GM18867 (cell line): ENCODE measurements around the gene ILKAP.

Experiments used
- ATAC-seq: cut with Tn5 transposase; IDR thresholded peaks from one replicate; pipeline ENCODE4 v1.9.1; 2021; ENCODE audit warnings: mild to moderate bottlenecking, moderate library complexity; ENCODE audit not compliant: unreplicated experiment

The ILKAP gene

DNA sequence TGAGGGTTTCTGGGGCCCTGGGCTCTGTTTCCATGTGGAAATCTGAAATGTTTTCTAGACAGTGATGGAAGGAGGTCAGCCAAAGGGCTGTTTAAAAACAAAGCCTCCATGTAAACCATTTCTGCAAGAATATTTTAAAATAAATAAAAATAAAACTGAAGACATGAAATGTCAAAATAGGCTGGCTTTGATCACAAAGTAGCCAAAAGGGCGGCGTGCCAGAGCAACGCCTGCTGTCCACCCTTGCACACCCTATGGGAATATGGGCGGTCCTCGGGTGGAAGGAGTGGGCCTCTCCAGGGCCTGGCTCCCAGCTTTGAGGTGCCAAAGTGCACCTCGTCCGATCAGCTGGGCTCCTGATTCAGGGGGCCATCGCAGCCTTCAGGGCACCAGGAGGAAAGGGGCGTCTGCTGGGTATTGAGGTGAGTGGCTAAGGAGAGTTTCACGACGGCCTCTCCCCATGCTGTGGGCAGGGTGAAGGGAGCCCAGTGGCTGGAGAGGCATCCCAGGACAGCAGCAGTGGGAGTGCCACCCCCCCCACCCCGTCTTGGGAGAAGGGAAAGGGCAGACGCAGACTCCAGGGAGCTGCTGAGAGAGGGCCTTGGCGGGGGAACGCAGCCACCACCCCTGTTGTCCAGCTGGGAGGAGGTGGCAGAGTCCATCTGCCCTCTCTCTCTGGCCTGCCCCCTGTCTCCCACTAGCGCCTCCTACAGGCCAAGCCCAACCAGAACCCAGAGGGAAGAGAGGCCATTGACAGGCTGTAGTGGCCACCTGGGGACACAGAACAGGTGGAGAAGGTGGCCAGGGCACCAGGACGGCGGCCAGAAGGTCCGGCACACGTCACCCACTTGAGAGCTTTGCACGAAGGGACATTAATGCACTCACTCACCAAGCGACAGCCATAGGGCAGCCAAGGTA lies 50.5 kb downstream of the ILKAP start:
- ATAC-seq, result no peak

DNA sequence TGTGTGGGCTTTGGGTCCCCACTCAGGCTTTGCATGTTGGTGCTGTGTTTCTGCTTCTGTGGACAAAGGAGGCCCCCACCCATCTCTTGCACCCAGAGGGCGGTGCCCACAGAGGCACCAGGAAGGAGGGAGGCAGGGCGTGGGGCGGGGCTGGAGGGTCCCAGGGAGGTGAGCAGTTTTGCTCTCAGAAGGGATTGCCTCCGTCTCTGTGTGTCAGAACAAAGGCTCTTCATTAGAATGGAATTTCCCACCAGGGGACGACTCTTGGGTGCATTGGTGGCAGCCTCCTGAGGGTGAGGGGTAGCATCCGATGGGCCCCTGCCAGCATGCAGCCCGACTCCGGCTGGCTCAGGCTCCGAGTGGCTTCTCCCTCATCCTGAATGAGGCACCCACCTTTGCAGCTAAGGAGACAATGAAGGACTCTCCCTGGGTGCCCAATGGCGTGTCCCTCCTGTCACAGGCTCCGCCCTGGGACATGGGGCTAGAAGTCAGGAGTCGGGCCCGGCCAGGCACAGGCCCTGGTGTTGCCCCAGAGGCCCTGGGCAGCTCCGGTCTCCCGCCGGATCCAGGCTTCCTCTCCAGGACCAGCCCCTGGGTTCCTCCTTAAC lies 51.8 kb downstream of the ILKAP start:
- no peak for ATAC-seq

GRCh38 chr2:238151205-238151604 lies 52.3 kb downstream of the ILKAP start:
- ATAC-seq, result no peak

DNA sequence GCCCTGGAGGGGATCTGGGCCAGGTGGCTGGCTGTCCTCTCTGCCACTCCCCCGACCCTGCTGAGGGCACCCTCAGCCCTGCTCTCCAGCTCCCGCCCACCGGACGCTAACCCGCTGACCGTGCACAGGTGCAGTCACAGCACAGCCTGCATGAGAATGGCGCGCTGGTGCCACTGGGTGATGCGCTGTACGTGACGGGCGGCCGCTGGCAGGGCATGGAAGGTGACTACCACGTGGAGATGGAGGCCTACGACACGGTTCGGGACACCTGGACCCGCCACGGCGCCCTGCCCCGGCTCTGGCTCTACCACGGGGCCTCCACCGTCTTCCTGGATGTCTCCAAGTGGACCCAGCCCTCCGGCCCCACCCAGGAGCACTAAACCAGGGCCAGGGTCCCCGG lies 52.8 kb downstream of the ILKAP start:
- ATAC-seq, result no peak

DNA sequence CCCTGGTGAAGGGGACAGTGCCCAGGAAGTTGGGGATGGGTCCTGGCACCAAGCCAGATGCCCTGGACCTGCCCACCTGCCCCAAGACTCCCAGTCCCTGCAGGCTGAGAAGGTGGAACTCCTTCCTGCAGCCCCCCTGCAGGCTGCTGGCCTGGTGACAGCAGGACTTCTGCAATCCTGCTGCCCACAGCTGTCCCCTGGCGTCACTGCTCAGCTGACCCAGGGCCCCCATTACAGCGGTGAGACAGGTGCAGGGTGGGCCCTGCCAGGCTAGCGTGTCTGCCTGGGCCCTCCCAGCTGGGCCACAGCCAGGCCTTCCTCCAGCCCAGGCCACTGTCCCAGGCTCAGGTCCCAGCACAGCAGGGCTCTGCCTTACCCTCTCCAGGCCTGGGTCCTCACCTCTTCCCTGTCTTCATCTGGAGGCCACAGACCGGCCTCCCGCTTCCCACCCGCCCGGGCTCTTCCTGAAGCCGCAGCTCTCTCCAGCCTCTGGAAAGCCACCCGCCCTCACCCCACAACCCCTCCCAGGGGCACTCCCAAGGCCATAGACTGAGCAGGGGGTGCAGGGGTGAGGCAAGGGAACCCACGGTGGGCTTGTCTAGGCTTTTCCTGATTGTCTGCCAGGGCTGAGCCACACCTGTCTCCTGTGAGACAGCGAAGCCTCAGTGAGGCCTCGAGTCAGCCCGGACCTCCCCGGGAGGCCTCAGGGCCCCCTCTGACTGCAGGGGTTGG lies 53.5 kb downstream of the ILKAP start:
- no peak for ATAC-seq

GRCh38 chr2:238148981-238149380 lies 54.5 kb downstream of the ILKAP start:
- ATAC-seq, result no peak

DNA sequence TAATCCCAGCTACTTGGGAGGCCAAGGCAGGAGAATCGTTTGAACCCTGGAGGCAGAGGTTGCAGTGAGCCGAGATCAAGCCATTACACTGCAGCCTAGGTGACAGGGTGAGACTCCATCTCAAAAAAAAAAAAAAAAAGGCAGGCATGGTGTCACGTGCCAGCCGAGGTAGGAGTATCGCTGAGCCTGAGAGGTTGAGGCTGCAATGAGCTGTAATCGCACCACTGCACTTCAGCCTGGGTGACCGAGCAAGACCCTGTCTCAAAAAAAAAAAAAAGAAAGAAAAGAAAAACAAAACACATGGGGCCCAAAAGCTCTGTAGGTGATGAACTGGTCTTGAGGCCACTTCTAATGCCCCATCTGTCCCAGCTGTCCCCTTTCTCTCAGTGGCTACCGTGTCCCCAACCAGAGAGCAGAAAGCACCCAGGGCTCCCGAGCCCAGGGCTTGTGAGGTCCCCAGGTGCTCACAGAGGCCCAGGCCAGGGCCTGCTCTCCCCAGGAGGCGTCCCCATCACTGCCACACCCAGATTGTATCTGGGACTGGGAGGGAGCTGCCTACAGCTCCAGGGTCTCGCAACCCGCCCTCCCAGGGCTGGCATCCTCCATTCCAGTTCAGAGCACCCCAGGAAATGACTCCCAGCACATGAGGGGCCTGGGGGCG lies 56.5 kb downstream of the ILKAP start:
- ATAC-seq, result no peak

GRCh38 chr2:238145851-238146250 lies 57.6 kb downstream of the ILKAP start:
- no peak for ATAC-seq

- ATAC-seq, result no peak
Measured at GRCh38 chr2:238145046-238145445, 58.4 kb downstream of the ILKAP start.

DNA sequence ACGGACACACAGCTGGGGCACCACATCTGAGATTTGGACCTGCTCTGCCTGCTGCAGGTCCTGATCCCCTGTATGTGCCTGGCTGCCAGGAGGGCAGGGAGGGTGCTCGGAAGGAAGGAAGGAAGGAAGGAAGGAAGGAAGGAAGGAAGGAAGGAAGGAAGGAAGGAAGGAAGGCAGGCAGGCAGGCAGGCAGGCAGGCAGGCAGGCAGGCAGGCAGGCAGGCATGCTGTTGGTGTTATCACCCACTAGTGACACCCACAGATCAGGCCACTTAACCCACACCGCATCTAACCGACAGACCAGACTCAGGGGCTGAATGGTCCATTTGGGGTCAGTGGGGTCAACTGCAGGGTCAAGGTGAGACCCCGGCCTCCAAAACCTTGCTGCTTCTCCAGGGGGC lies 59.2 kb downstream of the ILKAP start:
- ATAC-seq, result no peak

DNA sequence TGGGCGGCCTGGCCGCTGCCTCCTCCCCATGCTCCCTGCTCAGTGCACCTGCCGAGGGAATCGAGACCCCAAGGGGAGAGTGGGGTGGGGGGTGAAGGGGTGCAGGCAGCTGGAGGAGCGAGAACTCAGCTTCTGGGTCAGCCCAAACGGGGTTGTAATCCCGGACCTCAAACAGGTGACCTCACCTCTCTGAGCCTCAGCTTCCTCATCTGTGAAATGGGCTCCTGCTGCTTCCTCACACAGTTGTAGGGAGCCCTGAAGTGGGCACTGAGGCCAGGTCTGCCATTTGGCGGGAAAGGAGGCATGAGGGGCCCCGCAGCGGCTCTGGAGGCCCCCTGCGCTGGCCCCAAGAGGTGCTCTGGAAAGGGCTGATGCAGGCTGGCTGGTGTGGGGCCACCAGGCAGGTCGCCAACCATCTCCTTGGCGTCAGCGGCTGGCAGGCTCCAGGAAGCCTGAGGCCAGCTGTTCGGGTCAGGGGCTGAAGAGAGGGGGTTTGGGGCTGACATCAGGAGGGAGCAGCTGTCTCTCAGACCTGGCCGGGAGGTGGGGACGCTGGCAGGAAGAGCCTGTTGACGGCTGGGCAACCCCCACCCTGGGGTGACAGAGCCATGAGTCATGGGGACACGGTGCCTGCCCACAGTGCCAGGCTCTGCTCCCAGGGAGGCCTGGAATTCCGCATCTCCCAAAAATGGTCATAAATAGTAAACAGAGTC lies 60.1 kb downstream of the ILKAP start:
- no peak for ATAC-seq

- ATAC-seq, result no peak
Measured at GRCh38 chr2:238142382-238143205, 60.9 kb downstream of the ILKAP start.

- no peak for ATAC-seq
Measured at GRCh38 chr2:238141541-238142318, 61.8 kb downstream of the ILKAP start.

- ATAC-seq, result no peak
Measured at GRCh38 chr2:238140721-238141540, 62.6 kb downstream of the ILKAP start.

DNA sequence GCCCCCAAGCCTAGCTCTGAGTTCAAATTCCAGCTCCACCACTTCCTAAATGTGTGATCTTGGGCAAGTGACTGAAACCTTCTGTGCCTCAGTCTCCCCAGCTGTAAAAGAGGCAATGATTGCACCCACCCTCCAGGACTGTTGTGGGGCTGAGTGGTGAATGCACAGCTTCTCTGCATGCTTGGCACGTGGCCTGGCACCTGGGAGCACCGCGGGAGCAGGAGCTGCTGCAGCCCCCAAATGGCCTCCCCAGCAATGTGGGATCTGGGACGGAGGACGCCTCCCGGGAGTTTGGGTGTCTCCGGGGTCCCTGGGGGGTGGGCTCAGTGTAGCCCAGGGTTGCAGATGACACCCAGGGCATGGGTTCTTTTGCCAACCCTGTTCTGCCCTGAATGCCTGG lies 63.5 kb downstream of the ILKAP start:
- no peak for ATAC-seq

DNA sequence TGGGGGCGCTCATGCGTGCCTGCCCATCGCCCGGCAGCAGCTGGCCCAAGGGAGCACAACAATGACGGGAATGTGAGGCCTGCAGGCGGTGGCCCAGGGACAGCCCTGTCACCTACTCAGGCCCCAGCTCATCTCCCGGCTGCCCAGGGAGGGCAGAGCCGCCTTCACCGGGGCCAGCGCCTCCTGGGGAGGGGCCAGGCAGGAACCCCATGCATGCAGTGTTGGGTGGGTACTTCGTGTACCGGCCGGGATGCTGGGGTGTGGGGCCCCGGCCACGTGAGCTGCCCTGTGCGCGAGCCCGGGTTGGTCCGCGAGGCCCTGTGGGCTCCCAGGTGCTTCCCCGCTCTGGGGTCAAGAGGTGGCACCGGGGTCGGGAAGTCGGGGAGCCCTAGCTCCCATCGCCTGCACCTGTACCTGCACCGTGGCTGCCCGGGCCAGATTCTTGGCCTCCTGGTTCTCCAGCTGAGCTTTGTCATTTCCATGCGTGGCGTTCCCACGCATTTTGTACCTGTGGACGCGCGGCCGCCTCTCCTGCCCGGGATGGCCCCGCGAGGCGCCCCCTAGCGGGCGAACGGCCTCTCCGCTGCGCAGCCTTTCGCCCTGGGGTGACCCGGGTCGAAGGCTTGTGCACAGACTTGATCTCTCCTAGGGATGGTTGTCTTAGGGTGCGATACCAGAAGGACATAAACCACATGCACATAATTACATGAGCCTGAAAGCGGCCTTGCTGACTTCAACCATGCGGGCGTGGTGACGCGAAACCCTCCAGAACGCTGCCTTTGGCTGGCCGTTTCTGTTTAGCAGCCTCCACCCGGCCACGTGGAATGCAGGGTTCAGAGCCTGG lies 64.1 kb downstream of the ILKAP start:
- ATAC-seq, result no peak
